Right hindlimb (tissue), 1 donor: ENCODE data around the gene SCP2D1.

Source experiments
- DNase-seq: peaks from one replicate; pipeline ENCODE4 v3.0.0-alpha.2; 2018

Gene SCP2D1

DNA sequence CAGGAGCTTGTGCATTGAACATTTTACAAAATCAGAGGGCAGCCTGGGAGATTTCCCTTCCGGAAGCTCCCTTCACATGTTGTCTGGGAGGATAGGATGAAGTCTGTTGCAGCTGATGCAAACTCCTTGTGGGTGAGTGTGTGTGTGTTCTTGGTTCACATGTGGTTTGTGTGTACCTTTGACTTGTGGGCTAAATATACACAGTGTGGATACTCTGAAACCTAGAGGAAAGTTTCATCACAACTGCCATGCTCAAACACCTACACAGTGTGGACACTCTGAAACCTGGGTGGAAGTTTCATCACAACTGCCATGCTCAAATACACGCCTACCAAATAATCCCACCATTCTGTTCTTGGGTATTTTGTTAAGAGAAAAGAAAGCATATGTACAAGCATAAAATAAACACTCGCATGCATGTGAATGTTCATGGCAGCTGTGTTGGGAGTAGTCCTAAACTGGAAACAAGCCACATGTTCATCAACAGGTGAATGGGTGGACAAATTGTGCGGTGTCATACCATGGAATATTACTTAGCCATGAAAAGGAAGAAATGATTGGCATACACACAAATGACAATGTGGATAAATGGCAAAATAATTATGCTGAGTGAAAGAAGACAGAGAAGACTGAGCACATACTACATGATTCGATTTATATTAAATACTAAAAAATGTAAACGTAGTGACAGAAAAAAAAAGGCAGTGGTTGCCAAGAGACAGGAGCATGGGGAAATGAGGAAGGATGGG, 1.8 kb downstream of the SCP2D1 start:
- DNase-seq: no peak

DNA sequence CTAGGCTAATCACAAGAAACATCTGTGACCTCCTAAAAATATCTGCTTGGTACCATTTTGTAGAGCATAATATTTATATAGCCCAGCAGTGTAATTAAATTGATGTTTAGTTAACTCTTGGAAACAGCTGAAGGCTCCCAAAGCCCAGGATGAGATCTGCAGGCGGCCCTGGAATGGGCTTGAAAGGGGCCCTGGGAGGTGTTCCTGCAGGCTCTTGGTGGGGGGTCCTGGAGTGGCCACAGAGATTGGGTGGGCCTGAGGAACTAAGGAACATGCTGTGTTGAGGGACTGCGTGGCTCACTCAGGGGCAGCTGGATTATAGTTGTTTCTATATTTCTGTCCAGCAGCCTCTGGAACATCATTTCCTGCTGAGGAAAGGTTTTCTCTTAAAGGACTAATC, 9.2 kb downstream of the SCP2D1 start:
- peak; percentile 37 for DNase-seq

DNA sequence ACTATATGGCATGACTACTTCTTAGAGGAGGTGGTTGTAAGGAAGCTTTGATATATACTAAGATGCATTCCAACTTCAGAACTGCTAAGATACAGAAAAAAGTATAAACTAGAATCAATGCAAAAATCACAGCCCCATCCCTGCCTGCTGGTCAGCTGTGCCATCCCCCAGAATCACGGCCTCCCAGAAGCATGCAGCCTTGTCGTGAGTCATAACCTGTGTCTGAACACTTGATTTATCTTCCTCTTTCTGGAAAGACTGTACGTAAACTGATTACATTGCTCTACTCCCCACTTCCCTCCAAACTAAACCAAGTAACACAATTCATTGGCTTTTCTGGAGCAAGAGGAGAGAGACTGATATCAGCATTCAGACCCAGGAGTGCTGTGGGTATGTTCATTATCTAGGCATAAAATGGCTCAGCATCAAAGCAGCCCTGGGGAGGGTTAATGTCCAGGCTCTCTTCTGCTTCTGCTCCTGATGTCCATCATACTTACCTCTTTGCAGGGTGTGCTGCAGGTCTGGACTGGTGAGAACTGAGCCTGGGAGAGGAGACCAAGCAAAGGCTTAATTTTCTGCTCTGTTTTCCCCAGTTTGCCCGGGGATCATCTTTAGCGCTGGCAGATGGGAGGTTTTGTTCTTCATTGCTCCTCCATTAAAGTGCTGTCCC, 18.4 kb downstream of the SCP2D1 start:
- DNase-seq: no peak

DNA sequence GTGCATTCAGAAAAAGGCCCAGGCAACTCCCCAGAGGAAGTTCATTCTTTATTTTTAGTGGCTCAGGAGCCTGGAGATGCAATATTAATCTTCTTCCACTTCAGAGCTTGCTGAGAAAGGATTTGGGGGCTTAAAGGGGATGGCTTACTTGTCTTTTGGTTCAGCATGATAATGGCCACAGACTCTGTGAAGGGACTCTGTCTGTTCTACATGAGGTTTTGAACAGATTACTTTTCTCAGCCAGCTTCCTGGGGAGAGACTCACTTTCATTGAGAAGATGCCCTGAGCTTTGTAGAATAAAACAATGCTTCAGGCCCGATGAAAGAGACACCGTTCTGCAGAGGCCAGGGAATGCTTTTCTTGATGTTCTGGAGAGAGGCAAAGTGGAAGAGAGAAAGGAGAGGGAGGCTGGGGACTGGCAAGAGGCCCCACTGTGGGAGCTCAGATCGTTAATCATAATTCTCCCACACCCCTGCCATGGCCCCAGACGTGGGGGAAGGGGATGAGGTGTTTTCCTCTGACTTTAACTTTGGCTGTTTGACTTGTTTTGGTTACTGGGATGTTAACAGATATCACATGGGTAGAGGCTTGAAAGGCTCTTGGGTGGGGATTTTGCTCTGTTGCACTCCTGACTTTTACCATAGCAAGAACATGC, 19.1 kb downstream of the SCP2D1 start:
- no peak for DNase-seq

DNA sequence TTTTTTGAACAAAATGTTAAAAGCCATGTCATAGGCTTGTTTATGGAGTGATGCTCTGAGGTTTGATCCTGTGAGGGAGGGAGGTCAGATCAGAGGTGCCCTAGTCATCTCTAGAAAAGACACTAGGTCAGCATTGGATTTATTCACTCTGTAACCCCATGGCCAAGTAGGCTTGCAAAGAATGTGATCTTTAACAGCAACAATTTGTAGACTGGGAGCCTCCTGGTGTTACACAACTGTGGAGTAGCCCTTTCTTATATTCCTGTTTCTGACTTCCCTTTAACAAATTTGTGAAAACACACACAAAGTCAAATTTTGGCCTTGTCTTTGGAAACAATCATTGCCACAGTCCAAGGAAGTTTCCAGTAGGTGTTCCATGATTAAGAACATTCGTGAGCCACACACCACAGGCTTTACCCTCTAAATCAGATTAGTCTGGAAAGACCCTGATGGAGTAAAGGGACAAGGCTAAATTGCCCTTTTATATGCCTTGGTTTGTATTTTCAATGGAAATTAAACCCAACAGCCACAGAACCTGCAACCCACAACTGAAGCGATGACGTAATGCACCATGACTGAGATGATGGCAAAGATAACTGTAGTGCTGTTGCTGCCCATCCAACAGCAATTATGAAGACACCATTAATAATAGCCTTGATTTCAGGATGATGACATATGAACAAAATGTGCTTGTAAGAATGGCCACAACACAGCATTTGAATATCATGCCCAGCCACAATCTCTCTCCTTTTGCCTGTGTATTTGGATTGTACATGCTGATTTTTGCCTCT, 22.1 kb downstream of the SCP2D1 start:
- DNase-seq: no peak

DNA sequence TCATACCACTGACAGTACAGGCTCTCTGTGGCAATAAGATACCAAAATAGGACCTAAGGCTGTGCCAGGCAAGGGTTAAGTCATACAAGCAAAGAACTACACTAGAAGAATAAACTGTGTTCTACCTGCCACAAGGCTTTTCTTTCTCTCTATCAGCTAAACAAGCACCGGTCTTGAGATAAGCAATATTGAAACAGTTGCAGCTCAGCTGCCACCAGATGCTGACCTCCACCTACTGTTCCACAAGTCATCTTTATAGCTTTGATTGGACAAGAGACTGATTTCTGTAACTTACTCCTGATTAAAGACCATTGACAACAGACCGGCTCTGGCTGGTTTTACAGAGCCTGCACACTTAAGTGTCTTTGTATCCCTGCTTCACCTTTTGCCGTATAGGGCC, 24.1 kb downstream of the SCP2D1 start:
- no peak for DNase-seq

DNA sequence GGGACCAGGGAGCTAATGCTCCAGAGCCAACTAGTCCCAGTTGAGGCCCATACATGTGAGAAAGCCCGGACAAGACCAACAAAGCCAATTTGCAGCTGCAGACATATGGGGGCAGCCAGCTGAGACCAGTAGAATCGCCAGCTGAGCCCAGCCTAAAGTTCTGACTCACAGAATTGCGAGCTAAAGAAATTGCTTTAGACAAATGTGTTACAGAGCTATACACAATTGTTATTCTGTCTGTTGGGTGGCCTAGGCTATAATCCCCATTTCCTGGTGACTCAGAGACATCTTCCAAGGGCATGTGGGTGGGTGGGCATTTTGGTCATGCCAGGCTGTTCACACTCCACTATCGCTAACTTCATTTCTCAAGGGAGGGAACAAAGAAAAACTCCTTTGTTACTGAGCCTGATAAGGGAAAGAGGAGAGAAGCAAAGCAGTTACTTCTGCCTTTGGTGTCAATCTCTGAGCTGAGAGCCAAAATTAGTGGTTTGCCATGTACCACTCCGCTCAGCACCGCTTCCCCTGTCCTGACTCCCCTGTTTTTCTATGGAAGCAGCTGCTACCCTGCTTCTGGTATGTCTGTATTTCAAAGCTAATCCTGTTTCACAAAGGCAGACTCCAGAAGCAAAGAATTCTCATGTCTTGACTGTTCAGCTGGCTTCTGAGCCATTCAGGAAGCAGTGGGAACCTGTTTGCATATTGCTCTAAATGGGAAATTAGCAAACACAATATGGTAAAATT, 26.1 kb downstream of the SCP2D1 start:
- DNase-seq: no peak

DNA sequence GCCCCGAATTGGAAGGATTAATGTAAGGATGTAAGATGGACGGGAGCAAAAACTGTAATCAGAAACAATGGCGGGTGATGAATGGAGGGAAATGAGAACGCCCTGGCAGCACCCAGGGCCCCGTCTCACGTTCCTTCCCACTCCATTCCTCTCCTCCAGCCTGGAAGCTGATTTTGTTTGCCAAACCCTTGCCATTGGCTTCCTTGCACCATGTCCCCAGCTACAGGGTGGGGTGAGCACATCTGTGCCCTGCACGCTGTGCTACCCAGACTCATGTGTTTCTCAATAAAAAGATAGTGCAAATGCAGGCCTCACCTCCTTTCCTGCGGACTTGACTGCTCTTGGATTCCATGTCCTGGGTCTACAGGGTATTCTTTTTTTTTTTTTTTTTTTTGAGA, 26.7 kb downstream of the SCP2D1 start:
- no peak for DNase-seq

DNA sequence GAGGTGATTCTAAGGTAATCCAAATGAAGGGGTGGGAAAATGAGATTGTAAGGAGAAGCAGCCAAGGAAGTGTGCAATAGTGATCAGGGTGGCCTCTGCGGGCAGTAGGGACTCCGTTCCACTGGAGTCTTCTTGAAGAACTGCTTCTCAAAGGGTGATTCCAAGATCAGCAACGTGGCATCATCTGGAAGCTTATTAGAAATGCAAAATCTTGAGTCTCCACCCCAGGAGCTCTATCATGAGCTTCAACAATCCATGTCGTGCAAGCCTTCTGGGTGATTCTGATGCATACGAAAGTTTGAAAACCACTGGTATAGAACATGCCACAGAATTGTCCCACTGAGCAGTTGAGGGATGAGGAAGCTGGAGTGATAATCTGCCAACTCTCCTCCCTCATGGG, 31.4 kb downstream of the SCP2D1 start:
- no peak for DNase-seq

DNA sequence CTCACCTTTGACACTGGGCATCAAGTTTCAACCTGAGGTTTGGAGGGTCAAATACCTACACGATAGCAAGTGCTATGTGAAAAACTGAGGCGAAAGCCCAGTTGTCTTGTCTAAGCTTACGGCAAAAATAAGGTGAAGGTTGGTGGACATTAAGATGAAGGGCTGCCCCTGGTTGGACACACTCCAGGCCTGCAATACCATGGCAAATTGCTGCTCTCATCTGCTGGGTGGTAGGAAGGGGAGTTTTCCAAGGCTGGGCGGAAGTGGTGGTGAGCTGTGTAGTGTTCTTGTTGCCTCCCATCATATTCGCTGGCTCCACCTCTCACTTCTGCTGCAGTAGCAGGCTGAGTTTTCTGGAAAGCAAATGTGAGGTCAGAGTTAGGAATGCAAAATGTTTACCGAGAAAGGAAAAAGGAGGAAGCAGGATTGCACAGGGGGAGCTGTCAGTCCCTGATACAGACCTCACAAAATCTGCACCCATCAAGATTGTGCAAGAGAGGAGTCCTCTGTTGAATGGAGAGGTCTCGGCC, 33.7 kb downstream of the SCP2D1 start:
- no peak for DNase-seq

DNA sequence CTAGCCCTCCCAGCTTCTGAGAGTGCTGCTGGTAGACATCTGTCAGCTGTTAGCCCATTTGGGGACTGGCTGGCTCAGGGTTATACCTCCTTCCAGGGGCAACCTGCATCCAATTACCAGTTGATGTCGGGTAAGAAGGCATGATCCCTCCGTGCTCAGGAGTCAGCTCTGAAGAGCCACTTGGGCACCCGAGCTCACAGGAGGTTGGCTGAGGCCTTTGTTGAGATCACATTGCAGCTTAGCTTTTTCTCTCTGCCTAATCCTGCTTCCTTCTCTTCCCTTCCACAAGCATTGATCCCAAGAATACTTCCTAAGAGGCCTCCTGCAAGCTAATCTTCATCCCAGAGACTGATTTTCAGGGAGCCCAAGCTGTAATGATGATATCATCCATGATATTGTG, 35.5 kb downstream of the SCP2D1 start:
- no peak for DNase-seq

DNA sequence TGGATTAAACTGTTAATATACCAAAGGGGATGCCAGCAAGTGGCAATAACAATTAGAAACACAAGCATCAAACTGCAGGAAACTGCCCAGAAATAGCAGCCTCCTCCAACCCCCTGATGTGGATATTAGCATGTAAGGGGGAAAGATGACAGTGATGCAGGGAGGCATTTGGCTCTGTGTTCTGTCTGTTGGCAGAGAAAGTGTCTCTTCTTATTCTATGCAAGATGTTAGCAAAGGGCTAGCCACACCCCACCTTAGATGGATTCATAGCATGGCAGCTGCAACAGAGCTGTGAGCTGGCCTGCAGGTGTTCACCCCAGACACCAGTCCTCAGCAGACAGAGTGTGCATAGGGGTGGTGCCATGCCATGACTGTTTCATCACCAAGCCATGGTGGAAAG, 38.0 kb downstream of the SCP2D1 start:
- DNase-seq: no peak

DNA sequence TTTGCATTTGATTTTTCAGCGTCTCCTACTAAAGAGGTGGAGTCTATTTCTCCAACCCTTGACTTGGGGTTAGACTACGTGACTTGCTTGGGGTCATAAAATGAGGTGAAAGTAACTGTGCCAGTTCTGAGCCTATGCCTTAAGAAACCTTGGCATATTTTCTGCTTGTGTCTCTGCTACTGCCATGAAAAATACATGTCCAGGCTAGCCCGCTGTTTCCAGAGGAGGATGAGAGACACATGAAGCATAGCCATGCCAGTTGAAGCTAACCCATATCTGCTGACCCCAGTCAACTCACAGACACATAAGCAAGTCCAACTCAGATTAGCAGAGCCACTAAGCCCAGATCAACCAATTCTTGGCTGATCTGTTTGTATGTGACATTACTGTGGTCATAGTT, 38.7 kb downstream of the SCP2D1 start:
- no peak for DNase-seq

DNA sequence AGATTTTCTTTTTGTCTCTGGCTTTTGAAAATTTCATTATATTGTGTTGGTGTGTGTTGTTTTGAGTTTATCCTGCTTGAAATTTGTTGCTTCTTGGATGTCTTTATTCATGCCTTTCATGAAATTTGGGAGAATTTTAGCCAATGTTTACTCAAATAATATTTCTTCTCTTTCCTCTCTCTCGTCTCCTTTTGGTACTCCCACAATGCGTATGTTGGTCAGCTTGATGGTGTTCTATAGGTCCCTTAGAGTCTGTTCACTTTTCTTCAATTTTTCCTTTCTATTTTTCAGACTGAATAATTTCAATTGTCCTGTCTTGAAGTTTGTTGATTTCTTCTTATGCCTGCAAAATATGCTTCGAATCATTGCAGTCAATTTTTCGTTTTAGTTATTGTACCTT, 39.6 kb downstream of the SCP2D1 start:
- DNase-seq: no peak

DNA sequence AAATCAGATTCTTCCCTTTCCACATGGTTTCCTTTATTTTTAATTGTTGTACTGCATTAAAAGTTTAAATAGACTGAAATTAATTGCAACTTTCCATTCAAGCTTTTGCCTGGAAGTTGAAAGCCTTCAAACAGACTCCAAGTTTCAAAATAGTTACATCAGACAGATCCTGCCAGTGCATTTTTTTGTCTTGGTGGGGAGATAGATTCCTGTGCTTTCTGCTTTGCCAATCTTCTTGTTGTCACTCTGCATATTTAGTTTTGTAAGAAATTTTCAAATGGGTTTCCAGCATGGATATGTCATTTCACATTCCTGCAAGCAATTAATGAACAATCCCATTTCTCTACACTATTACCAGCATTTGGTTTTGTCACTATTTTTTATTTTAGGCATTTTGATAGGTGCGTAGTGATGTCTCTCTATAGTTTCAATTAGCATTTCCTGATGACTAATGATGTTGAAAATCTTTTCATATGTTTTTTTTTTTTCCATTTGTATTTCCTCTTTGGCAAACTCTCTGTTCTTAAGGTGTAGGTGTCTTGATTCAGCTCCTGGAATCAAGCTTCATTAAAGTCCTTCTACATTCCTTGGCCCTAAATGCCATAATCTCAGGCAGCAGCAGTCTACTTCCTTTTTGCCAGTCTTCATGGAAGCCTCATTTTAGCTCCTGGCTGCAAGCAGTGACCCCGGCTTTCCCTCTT, 40.5 kb downstream of the SCP2D1 start:
- no peak for DNase-seq

DNA sequence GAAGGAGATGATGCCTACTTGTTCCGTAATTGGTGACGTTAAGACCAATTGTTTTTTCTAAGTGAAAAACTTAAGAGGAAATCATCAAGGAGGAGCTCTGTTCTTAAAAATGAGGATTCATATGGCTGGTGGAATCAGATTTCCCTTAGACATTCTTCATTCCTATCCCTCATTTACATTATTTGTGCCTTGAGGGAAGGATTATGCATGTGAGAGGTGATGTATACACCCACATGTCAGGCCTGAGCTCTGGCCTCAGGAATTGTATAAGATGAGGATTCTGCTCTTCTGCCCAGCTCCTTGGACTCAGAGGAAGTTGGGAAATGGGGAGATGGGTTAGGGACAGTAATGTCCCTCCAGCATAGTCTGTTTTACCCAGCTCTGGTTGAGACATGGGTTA, 42.3 kb downstream of the SCP2D1 start:
- no peak for DNase-seq

DNA sequence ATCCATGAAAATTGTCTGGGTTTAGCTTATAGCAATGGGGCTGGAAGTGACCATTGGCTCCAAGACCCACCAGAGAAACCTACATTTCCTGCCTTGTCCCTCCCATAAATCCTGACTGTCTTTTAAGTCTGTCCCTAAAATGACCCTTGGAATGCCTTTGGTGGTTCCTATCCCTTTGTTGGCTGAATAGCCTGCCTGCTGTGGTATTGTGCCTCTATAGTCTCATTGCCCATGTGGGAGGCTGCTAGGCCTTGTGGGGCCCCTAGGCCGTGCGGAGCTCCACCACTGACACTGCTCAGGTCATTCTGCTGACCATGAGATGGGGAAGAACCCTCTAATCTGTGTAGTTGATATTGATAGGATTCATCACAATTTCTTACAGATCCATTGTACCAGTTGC, 43.3 kb downstream of the SCP2D1 start:
- DNase-seq: no peak

DNA sequence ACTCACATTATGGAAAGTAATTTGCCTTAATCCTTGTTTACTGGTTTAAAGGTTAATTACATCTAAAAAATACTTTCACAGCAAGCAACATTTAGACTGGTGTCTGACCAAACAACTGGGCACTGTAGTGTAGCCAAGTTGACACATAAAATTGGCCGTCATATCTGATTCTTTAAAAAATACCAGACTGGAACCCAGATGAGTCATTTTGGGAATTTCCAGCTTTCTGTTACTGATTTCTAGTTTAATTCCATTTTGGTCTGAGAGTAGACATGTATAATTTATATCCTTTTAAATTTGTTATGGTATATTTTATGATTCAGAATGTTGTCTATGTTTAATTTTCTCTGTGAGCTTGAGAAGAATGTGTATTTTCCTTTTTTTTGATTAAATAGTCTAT, 44.1 kb downstream of the SCP2D1 start:
- DNase-seq: no peak

DNA sequence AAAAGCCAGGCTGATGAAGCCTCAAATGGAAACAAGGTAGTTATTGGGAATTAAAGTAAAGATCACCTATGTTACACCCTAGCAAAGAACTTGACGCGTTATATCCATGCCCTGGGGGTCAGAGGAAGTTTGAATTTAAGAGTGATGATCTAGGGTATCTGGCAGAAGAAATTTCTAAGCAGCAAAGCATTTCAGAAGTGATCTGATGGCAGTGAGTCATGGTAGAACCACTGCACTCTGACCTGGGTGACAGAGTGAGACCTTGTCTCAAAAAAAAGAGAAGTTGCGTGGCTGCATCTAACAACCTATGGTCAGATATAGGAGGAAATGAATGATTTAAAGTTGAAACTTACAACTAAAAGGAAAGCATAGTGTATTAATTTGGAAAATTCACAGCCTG, 45.2 kb downstream of the SCP2D1 start:
- DNase-seq: no peak
